LNCaP clone FGC (cell line): Measurements from ENCODE around the gene VMO1.

ENCODE experiments used
- DNase-seq: peaks from one replicate; pipeline ENCODE4 v3.0.0-alpha.2; 2011; ENCODE audit warnings: low read depth
- H3K4me3 ChIP-seq: 2 replicates; pipeline ENCODE4 v1.5.1; 2011; ENCODE audit warnings: mild to moderate bottlenecking, low read depth, low read length, control low read depth
- CTCF ChIP-seq: IDR thresholded peaks from 2 replicates; pipeline ENCODE4 v1.5.1; 2012; ENCODE audit warnings: mild to moderate bottlenecking; ENCODE audit not compliant: control insufficient read depth, insufficient read depth; ENCODE audit errors: extremely low read depth

VMO1 gene

GRCh38 chr17:4759776-4760236, 26.4 kb downstream of the VMO1 start:
- no peak for TF ChIP-seq CTCF
- no peak overlapping the region for H3K4me3 ChIP-seq
- no peak for DNase-seq

GRCh38 chr17:4753392-4753791, 32.8 kb downstream of the VMO1 start:
- no peak for TF ChIP-seq CTCF
- no peak for DNase-seq
- no peak overlapping the region for H3K4me3 ChIP-seq

GRCh38 chr17:4751932-4752331, 34.2 kb downstream of the VMO1 start:
- DNase-seq: no peak
- H3K4me3 ChIP-seq: no peak overlapping the region
- TF ChIP-seq CTCF: no peak

- DNase-seq: no peak
- no peak overlapping the region for H3K4me3 ChIP-seq
- no peak for TF ChIP-seq CTCF
These were observed 35.6 kb downstream of the VMO1 start for GRCh38 chr17:4750606-4751005.

- H3K4me3 ChIP-seq: no peak overlapping the region
- no peak for DNase-seq
- no peak for TF ChIP-seq CTCF
These were observed 37.5 kb downstream of the VMO1 start for GRCh38 chr17:4748686-4749085.

GRCh38 chr17:4747847-4748246, 38.3 kb downstream of the VMO1 start:
- no peak for DNase-seq
- H3K4me3 ChIP-seq: no peak overlapping the region
- TF ChIP-seq CTCF: no peak

- no peak for DNase-seq
- H3K4me3 ChIP-seq: no peak overlapping the region
These were observed 40.9 kb downstream of the VMO1 start for GRCh38 chr17:4744999-4745969.

More at GRCh38 chr17:4744999-4745969, 40.9 kb downstream of the VMO1 start:
- no peak for TF ChIP-seq CTCF
